ENCODE measurements around the gene KRCC1.
"Not testable (repeated sequence)": the region's sequence is repeated elsewhere in the genome, so short reads cannot be mapped to it uniquely, and the experiment has no call there.

The KRCC1 gene

GRCh38 chr2:88074854-88075292 is 19.3 kb upstream of the KRCC1 start:
- peak; percentile 84 for DNase-seq (ENCODE audit: low read depth)

DNA sequence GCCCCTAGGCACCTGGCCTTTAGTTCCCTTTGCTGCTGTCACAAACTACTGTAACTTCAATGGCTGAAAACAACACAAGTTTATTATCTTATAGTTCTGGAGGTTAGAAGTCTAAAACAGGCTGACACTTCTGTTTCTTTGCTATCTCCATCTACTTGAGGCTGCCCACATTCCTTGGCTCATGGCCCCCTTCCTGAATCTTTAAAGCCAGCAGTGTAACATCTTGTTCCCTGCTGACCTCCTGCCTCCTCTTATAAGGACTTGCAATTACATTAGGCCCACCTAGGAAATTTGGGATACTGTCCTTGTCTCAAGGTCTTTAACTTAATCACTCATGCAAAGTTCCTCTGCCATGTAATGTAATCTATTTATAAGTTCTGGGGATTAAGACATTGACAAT is 18.6 kb upstream of the KRCC1 start:
- no peak for DNase-seq (ENCODE audit: low read depth)

GRCh38 chr2:88071365-88071764 is 15.8 kb upstream of the KRCC1 start:
- no peak for DNase-seq (ENCODE audit: low read depth)

DNA sequence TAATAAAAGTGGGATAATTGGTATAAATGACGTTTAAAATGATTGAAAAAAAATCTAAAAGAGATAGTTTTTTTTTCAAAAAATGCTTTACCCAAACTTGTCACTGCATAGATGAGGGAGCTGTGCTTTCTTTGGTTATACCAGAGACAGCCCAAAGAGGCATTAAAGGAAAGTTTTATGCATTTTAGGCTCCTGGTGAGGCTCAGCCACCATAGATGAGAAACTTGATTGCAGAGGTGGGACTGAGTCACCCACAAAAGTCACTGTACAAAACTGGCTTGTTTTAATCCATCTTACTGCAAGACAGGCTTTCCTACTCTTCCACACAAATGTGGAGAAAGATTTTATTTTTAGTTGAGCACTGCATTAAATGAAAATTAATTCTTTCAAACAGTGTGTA is 14.5 kb upstream of the KRCC1 start:
- no peak for DNase-seq (ENCODE audit: low read depth)

DNA sequence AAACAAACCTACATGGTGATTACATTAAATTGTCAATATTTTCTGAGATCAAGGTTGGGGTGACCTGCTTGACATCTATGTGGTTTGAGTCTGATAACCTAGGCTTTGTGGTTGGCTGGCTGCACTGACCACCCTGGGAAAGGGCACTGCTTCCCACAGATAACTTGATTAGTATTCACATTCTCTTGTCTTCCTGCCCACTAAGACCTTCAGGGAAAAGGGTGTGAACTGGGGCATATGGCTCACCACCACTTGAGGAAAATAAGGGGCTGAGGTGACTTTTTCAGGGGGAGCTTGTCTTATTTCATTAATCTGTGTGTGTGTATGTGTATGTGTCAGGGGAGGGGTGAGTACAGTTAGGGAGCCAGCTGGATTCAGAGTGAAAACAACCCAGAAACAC is 13.5 kb upstream of the KRCC1 start:
- no peak for DNase-seq (ENCODE audit: low read depth)

GRCh38 chr2:88068044-88068443 is 12.5 kb upstream of the KRCC1 start:
- no peak for DNase-seq (ENCODE audit: low read depth)

DNA sequence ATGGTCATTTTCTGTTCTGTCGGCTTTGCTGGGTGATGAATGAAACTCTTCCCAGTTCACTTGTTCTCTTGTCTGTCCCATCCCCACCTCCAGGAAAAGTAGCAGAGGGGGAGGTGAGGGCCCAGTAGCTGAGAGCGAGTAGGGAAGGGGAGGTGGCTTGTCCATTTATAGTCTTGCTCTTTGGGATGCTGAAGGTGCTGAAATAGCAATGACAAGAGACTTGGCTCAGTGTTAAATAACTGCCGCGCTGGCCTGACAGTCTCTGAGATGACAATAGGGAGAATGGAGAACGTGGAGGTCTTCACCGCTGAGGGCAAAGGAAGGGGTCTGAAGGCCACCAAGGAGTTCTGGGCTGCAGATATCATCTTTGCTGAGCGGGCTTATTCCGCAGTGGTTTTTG is 12.0 kb upstream of the KRCC1 start, which contains the start of gene SMYD1:
SMYD1 (plus strand) TSS at position 228 of the 400 bp plus-strand sequence; CDS start at position 268, 40 bp downstream.
- DNase-seq (ENCODE audit: low read depth): no peak

DNA sequence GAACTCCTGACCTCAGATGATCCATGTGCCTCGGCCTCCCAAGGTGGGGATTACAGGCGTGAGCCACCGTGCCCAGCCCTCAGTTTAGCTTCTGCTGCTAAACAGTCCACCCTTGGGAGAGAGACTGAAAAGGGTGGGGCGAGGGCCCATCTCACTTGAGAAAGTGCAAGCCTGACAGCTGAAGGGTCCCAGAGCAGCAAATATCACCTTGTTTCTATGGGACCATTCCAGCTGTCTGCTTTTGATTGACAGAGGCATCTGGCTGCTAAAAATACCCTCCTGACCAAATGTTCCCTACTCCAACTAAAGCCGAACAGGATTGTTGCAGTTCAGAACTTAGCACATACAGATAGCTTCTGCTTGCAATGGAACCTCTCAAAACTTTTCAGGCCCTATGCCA is 11.6 kb upstream of the KRCC1 start:
- no peak for DNase-seq (ENCODE audit: low read depth)

DNA sequence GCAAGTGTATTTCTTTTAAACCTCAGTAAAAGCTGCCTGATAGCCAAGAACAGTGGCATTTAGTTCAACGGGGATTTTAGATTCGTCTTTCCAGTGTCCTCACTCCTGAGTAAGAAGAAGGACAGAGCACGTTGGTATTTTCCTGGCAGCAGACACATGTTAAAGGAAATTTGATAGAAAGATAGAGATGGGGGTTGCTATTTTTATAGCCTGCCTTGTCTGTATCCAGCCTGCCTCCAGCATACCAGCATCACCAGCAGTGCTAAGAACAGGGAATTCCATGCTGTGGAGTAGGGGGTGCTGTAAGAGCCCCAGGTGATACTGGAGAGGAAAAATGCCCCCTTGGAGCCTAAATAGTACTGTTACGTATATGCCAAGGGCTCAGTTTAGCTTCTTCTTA is 11.0 kb upstream of the KRCC1 start:
- DNase-seq (ENCODE audit: low read depth): no peak

GRCh38 chr2:88061295-88061694 is 5.7 kb upstream of the KRCC1 start:
- no peak for DNase-seq (ENCODE audit: low read depth)

DNA sequence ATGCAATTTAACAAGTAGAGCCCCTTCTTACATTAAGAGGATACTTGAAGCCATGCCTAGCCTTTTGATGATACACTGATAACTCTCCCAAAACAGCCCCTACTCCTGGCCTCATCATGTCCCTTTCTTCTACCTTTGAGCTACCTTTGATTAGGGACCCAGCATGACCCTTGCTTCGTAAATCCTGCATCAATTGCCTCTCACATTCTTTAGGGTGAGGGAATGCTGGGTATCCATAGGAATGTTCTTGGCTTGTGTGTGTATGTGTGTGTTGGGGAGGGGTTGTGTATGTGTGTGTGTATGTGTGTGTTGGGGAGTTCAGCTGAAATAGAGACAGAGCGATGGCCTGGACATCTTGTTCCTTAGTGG is 5.3 kb upstream of the KRCC1 start:
- DNase-seq (ENCODE audit: low read depth): no peak

DNA sequence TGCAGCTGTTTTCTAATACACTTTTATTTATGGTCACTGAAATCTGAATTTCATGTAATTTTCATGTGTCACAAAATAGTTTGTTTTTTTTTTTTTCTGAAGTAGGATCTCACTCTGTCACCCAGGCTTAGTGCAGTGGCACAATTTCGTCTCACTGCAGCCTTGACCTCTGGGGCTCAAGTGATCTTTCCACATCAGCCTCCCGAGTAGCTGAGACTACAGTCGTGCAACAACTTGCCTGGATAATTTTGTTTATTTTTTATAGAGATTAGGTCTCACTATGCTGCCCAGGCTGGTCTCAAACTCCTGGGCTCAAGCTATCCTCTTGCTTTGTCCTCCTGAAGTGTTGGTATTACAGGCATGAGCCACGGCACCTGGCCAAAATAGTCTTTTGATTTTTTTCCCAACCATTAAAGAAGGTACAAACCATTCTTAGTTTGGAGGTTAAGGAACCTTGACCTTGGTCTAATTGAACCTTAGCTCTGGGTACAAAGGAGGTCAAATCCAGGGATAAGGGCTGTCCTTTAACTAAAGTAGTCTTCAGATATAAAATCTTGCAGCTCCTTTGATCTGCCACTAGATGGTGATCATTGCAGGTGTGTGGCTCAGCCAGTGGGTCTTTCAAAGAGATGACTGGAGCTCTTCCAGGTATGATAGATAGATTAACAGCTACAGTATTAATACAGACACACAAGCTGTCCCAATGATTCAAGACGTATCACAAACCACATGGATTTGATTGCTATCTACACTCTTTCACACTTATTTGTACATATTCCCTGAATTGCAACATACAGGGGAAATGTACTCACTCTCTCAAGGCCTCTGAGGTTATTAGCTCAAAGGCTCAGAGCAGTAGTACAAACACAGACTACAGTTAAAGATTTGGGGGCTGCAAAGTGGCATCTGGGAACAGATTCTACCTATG is 4.7 kb upstream of the KRCC1 start:
- peak; percentile 25 for DNase-seq (ENCODE audit: low read depth)

GRCh38 chr2:88058191-88058590 is 2.6 kb upstream of the KRCC1 start:
- DNase-seq (ENCODE audit: low read depth): no peak

DNA sequence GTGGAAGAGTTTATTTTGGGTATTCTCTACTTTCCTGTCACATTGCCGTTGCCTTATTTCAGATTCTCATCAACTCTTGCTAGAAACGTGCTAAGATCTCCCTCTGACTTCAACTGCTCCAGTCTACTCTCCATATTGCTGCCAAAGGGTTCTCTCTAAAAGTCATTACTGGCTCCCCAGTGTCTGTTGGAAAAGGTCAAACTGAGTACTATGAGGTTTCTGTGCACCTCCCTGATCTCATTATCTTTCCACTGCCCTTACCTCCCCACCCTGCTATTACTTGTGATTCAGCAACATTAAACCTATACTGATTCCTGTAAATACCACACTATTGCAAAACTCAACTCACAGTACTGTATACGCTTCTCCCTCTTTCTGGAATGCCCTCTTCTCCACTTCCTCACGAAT is 1.9 kb upstream of the KRCC1 start:
- no peak for DNase-seq (ENCODE audit: low read depth)

DNA sequence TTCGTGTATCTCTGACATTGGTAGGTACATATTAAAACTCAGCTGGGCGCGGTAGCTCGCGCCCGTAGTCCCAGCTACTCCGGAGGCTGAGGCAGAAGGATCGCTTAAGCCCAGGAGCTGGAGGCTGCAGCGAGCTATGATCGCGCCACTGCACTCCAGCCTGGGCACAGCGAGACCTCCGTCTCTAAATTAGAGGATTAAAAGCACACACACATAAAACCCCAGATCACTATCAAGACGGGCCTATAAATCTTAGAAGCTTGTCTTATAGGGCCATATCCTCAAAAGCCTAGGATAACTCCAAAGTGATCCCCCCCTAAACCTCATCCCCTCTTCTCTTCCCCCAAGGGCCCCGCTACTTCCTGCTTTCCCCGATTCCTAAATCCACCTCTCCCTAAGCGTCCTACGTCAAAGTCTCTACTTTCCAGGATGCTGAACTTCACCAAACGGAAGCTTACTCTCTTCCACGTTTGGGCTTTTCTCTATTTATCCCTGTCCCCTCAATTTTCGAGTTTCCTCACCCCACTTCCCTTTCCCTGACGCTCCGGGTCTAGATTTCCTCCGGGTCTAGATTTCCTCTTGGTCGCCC is 707 bp downstream of the KRCC1 start:
- peak; percentile 20 for DNase-seq (ENCODE audit: low read depth)

GRCh38 chr2:88053934-88054781 is 1.4 kb downstream of the KRCC1 start:
- DNase-seq (ENCODE audit: low read depth): no peak

DNA sequence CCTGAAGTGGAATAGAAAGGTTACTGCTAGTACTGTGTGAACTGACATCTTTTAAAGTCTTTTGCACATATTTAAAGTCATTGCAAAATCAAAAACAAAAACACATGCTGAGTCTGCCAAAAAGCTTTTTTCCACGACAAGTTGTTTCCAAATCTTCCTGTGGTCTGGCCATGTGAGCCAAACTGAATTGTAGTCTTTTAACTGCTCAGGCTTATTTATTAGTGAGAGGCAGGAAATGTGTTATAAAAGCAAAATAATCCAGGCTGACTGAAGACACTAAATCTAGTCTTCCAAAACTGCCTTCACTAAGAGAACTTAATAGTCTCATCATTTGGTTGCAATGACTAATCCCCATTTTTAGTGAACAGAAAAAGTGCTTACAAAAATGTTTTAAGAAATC is 2.3 kb downstream of the KRCC1 start:
- DNase-seq (ENCODE audit: low read depth): peak; percentile 90

GRCh38 chr2:88051792-88052191 is 3.8 kb downstream of the KRCC1 start:
- DNase-seq (ENCODE audit: low read depth): no peak

- no peak for DNase-seq (ENCODE audit: low read depth)
These were observed 6.0 kb downstream of the KRCC1 start for GRCh38 chr2:88049622-88050021.

DNA sequence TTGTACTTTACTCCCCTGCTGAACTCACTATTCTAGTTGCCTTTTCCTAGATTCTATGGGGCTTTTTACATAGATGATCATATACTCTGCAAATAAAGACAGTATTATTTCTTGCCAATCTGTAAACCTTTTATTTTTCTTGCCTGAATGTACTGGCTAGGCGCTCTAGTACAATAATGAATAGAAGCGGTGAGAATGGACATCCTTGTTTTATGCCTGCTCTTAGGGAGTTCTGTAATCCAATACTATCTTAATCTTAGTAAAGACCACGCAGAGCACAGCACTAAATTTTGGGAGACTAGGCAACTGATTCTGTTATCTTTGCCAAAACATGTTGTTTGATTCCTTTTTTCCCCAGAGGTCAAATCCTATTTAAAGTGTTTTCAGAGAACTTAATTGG is 7.0 kb downstream of the KRCC1 start:
- DNase-seq (ENCODE audit: low read depth): no peak

DNA sequence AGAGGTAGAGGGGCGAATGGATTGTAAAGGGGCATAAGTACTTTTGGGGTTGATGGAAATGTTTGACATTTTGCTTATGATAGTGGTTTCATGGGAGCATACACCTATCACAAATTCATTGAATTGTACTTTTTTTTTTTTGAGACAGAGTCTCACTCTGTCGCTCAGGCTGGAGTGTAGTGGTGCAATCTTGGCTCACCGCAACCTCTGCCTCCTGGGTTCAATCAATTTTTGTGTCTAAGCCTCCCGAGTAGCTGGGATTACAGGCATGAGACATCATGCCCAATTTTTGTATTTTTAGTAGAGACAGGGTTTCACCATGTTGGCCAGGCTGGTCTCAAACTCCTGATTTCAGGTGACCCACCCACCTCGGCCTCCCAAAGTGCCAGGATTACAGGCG is 10.0 kb downstream of the KRCC1 start:
- DNase-seq (ENCODE audit: low read depth): not testable (repeated sequence)

- no peak for DNase-seq (ENCODE audit: low read depth)
These were observed 13.1 kb downstream of the KRCC1 start for GRCh38 chr2:88042476-88042875.
